ENCODE measurements around the gene FADD.

The FADD gene, protein sequence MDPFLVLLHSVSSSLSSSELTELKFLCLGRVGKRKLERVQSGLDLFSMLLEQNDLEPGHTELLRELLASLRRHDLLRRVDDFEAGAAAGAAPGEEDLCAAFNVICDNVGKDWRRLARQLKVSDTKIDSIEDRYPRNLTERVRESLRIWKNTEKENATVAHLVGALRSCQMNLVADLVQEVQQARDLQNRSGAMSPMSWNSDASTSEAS

DNA sequence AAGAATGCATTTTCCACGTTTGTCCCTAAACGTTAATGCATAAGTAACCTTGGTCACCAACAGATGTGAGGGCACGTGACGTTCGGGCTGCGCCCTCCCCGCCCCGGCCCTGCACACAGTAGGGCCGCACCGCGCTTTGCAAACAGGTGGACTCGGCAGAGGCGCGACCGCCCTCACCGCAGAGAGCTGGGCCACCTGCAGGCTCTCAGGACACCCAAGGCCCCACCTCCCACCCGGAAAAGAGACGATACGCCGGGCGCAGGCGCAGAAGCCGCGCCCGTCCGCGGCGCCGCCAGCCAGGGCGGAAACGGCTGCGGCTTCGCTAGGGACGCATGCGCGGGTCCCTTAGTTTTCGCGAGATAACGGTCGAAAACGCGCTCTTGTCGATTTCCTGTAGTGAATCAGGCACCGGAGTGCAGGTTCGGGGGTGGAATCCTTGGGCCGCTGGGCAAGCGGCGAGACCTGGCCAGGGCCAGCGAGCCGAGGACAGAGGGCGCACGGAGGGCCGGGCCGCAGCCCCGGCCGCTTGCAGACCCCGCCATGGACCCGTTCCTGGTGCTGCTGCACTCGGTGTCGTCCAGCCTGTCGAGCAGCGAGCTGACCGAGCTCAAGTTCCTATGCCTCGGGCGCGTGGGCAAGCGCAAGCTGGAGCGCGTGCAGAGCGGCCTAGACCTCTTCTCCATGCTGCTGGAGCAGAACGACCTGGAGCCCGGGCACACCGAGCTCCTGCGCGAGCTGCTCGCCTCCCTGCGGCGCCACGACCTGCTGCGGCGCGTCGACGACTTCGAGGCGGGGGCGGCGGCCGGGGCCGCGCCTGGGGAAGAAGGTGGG lies at the start of gene FADD:
Gene FADD, plus strand, starts transcription at position 377 of the 831 bp plus-strand sequence. Its CDS starts 164 bp downstream, at position 541.
- DNase-seq (ENCODE audit: low read depth), result peak; percentile 86

DNA sequence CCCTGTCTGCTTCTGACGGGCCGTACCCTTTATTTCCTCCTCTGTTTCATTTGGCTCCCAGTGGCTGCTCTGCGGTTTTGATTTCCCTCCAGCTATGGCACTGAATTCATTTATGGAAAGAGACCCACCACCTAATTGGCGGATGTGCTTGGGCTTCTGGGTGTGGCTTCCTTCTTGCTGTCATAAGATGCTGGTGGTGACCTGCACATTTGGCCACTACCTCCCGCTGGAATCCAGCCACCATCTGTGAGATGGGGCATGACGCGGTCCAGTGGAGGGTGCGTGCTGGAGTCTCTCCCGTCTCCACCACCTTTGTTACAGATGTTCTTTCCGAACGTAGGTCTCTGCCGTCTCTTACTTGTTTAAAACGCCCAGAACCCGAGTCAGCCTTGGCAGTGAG lies 47.7 kb upstream of the FADD start:
- DNase-seq (ENCODE audit: low read depth), result no peak

DNA sequence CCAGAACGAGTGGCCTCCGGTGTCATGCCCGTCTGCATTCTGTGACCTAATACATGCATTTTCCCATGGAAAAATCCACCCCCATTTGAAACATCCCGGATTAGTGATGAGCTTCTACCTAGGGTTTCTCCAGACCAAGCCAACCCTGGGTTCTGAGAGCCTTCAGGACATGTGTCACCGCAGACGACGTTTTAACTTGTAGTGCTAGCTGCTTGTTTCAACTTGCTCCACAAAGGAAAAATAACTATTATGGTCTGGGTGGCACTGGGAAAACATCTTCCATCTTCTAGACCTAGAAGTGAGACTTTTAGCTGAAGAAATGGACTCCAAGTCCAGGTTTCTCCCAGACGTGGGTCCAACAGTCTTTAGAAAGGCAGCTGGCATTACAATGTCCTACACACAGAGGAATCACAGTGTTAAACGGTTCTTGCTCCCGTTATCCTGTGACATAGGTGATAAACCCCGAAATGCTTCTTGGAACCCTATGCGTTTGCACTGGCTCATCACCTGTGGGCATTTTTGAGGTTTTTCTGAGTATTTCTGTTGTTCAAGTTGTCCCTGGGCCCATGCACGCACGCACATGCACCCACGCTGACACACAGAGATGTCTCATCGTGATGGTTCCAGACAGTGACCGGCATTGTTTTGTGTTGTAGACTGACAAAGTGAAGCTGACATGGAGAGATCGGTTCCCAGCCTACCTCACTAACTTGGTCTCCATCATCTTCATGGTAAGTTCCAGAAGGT lies 46.6 kb upstream of the FADD start:
- DNase-seq (ENCODE audit: low read depth), result no peak

DNA sequence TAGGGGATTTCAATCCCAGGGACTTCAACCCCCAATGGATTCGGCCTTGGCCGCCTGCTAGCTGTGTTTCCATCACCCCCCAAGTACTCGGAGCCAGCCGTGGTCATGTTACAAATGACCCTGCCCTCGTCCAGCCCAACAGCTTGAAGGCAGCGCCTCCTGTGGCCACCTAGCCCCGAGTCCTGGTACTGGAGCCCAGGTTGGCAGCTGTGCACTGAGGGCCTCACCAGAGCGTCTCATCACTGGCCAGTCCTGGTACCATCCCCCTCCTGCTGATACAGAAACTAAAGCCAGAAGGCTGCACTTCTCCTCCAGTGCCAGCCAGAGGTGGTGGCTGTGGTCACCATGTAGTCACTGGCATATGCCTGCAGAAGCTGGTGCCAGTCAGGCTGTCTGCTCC lies 44.9 kb upstream of the FADD start:
- DNase-seq (ENCODE audit: low read depth), result no peak

DNA sequence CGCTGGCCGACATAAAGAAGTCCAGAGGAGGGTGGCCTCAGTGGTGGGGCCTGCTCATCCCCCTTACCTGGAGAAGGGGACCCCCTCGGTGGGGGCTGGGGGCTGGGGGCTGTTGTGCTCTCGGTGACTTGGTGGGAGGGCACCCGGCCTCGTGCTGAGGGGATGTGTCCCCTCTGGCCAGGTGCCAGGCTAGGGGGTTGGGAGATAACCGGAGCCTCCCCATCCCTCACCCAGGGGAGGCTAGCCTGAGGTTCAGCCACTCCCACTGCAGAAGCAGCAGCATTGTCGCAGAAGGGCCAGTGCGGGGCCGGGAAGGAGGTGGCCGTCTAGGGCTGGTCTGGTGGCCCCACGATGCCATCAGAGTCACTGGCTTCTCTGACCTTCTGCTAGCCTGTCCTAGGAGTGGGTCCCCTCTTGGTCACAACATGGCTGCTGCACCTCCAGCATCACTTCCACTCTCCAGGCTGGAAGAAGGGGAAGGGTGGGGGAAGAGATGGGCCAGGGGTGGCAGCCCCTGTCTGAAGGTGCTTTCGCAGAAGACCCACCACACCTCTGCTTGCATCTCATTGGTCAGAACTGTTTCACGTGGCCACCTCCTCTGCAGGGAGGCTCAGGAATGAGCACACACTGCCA lies 44.2 kb upstream of the FADD start:
- DNase-seq (ENCODE audit: low read depth), result no peak

DNA sequence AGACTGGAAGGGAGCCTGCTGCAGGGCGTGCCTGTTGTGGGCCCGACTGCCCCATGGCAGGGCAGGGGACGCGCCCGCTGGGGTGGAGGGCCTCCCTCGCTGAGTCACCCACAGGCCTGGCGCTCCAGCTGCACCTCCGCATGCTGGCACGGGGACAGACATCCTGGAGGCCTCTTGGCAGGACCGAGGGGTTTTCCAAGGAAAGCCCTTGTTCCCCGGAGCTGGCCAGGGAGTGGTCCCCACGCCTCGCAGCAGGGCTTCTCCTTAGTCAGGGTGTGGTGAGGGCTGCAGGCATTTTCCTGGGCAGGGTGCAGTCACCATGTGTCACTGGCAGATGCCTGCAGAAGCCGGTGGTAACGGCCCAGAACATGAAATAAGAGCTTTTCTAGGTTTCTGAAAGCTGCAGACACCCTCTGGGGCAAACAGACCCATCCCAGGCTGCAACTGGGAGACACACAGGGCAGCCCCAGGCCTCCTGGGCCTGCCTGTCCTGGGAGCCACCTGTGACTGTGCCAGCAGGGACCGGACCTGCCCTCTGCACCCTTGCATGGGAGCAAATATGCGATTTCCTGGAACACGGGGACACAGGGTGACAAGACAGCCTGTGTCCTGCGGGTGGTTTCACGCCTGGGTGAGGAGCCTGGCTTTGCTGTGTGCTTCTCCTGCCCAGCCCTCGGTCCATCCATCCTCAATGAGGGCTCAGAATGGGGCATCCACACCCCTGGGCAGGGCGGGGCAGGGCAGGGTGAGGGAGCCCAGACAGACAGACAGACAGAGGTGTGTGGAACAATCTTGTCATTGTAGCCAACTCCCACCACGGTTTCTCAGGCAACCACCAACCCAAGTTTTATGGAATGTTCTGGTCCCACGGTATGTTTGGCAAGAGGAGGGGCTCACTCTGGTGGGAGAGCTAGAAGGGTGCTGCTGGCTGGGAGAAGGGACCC lies 43.2 kb upstream of the FADD start:
- no peak for DNase-seq (ENCODE audit: low read depth)

DNA sequence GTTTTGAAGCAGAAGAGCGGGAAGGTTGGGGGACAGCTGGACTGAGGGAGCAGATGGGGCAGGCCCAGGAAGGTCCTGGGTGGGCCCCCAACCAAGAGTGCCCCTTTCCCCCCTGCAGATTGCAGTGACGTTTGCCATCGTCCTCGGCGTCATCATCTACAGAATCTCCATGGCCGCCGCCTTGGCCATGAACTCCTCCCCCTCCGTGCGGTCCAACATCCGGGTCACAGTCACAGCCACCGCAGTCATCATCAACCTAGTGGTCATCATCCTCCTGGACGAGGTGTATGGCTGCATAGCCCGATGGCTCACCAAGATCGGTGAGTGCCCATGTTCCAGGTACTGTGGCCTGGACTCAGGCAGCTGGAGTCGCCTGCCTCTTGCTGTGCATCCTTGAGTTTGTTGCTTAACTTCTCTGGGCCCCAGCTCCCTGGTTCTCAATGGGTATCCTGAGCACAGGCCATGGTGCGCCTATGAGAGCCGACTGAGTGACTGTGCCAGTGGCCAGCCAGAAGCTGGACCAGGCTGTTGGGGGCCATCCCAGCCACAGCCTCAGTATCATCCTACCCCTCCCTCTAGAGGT lies 42.0 kb upstream of the FADD start:
- DNase-seq (ENCODE audit: low read depth), result no peak

DNA sequence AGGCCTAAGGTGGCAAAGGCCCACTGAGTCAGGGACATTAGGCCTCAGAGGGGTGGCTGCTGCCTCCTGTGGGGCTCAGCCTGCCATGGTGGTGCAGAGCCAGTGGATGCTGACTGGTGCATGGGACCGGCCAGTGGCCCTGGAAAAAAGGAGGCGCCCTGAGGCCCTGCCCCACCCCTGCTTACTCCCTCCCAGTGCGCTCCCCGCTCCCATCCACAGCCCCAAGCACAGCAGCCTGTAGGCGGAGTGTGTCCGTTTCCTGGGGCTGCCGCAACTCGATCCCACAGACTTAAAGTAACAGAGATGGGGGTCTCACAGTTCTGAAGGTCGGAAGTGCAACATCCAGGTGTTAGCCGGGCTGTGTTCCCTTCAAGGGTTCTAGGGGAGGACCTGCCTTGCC lies 38.4 kb upstream of the FADD start:
- DNase-seq (ENCODE audit: low read depth), result no peak

DNA sequence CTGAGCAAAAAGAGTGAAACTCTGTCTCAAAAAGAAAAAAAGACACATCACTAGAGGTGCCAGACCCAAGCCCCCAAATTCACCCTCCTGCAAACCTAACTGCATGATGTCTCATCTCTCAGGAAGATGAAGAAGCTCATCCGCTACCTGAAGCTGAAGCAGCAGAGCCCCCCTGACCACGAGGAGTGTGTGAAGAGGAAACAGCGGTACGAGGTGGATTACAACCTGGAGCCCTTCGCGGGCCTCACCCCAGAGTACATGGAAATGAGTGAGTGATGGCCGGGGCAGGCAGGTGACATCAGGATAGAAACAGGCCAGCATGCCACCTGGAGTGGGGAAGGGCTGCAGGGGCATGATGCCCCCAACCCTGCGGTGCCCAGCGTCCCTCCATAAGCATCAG lies 36.0 kb upstream of the FADD start:
- no peak for DNase-seq (ENCODE audit: low read depth)

DNA sequence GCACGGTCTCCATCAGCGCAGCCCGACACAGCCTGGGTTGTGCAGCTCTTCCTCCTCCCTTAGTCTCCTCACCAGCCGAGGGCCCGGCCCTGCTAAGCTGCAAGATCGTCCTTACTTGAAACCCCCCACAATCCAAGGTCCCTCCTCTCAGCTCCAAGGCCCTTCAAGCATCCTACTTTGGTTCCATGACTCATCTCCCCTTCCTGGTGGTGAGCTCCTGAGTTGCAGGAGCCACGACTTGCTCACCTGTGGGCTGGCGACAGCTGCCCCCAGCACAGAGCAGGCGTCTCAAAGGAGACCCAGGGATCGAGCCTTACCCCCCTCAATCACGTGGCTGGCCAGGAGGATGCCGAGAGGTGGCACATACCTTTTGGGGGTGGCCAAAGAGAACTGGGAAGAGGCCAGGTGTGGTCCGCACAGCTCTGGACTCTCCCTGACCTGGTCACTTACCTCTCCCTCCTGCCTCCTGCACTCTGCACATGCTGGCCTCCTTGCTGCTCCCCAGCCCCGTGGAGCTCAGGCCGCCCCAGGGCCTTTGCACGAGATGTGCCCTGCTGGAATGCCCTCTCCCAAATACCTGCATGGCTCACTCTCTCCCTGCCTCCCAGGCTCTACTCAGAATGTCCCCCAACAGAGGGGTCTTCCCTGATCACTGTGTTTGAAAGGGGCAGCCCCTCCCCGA lies 35.2 kb upstream of the FADD start:
- DNase-seq (ENCODE audit: low read depth), result no peak

DNA sequence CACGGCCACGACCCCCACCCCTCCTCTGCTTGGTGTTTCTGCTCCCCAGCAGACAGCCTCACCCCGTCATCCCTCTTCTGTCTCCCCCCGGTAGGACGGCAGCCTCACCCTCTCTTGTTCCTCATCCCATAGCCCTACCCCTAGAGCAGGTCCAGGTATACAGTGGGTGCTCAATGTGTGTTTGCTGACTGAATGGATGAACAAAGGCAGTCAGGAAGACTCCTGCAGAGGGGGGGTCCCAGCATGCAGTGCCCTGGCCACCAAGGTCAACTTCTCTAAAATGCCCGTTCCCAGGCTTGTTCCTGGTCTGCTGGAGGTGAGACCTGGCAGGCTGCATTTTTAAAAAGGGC lies 34.7 kb upstream of the FADD start:
- no peak for DNase-seq (ENCODE audit: low read depth)

DNA sequence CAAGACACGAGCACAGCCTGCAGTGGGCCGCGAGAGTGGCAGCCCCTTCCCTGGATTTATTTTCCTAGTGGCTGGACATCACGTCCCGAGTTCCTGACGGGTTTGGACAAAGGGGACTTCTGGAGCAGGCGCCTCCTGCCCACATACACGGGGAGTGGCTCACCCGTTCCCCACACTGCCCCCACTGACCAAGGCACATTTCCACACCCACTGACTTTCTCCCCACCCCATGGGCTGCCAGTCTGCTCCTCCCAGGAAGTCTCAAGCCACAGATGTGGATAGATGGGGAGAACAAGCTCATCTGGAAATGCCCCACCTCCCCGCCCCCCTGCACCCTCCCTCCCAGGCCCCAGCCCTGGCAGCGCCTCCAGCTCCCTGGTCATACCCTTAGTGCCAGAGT lies 34.0 kb upstream of the FADD start:
- no peak for DNase-seq (ENCODE audit: low read depth)

DNA sequence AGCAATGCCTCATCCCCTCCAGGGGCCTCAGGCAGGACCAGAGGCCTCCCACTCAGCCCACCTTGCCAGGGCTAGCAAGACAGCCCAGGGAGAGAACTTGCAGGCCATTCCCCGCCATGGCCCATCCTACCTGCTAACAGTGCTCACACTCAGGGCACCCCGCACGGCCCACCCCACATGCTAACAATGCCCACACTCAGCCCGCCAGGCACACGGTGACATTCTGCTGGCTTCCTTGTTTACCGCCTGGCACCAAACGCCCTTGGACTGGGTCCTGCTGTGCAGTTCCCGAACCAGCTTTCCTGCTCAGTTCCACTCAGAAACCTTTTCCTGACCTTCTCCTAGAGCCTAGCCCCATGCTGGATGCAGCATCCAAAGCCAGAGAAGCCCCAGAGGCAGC lies 33.5 kb upstream of the FADD start:
- no peak for DNase-seq (ENCODE audit: low read depth)

DNA sequence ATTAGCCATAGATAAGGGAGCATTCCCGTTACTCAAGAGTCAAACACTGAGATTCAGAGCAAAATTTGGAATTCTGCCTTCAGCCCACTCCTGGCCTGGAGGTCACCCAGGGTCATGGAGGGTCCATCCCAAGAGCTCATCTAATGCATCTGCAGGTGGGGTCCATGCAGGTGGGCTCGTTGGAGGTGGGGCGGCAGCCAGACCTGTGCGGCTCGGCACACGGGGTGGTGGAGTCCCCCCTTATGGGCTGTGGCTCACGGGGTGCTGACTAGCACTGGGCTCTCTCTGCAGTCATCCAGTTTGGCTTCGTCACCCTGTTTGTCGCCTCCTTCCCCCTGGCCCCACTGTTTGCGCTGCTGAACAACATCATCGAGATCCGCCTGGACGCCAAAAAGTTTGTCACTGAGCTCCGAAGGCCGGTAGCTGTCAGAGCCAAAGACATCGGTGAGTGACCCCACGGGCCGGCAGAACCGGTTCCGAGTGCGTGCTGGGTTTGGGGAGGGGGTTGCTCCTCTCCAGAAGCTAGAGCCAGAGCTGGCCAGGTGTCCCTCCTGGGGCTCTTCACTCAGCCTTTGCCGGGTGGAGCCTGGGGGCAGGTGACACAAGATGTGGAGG lies 32.4 kb upstream of the FADD start:
- DNase-seq (ENCODE audit: low read depth), result no peak

DNA sequence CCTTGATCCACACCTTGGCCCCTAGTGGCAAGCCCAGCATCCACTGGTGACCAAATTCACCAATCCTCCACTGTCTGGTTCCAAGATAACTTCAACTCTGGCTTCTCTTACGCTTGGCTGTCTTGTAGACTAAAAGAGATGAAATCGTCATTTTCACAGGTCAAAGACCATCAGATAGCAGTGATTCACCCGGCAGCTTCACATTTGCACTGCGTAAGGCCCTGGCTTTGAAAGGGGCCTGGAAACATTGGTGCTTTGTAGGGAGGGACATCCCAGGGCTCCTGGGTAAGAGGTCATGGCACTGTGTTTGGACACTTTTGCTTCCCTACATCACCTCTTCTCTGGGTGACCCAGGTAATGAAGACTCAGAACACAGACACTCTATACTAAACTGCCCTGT lies 30.1 kb upstream of the FADD start:
- DNase-seq (ENCODE audit: low read depth), result no peak

DNA sequence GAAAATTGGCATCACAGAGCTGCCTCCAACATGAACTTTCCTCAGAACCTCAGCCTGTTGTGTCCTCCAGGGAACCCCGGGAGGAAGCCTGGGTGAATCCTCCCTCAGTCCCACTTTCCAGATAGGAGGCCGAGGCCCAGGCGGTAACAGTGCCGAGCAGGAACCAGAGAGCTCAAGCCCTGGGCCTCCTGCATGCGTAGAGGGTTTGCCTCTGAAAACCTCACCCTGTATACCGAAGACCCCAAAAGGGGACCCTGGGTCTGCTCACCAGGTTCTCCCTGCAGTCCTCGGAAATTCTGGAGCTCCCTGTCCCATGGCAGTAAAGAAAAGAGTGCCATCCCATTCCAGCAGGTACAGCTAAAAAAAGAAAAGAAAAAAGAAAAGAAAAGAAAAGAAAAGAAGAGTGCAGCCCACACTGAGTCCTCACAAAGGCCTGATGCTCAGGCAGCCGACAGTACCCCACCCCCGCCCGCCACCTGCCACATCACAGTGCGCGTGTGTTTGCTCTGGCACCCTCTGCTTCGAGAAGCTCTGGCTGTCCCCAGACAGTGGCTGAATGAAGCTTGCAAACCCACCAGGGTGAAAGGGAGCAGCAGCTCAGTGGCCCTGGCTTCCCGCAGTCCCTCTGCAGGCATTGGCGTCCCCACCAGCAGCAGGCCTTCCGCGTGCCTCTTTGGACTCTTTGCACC lies 28.4 kb upstream of the FADD start:
- no peak for DNase-seq (ENCODE audit: low read depth)

DNA sequence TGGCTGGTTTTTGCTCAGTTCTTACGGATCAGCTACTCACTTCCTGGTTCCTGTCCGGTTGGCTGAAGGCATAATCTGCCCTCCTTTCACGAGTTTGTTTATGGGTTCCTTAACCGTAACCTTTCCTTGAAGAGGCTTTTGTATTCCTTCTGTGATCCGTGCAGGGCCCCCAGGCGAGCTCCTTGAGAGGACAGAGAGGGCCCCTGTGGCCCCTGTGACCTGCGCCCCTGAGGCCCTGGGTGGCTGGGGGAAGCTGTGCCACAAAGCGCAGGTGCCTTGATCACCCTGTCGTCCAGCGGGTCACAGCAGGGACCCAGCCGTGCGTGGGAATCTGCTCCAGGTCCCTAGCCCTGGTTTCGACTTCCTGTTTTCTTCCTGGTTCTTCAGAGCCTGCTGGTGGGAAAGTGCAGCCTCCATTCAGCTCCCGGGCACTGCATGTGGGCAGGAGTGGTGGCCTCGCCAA lies 27.8 kb upstream of the FADD start:
- no peak for DNase-seq (ENCODE audit: low read depth)

DNA sequence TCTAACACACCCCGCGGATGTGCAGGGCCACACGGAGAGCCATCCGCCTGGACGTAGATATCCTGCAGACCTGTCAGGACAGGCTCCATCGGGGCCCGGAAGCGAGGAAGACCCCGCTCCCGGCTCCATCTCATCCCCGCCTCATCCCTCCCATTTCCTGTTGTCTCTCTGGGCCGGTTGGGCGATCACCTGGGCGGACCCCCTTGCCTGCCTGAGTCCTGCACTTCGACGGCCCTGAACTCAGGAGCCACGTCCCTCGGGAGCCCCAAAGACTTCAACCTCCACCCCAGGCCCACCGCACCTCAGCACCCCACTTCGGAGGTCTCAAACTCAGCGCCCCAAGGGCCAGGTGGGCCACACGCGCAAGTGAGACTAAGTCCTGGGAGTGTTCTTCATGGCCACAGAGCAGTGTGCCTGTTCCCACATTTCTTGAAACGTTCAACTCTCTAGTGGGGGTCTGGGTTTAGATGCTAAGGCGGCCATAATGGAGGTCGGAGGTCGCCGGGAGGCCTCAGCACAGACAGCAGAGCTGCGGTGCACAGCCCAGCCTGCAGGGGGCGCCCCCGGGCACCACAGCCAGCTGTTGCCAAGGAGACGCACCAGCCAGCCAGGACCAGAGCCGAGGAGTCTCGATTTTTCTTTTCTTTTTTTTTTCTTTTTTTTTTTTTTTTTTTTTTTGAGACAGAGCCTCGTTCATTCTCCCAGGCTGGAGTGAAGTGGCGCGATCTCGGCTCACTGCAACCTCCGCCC lies 26.0 kb upstream of the FADD start:
- peak; percentile 12 for DNase-seq (ENCODE audit: low read depth)

DNA sequence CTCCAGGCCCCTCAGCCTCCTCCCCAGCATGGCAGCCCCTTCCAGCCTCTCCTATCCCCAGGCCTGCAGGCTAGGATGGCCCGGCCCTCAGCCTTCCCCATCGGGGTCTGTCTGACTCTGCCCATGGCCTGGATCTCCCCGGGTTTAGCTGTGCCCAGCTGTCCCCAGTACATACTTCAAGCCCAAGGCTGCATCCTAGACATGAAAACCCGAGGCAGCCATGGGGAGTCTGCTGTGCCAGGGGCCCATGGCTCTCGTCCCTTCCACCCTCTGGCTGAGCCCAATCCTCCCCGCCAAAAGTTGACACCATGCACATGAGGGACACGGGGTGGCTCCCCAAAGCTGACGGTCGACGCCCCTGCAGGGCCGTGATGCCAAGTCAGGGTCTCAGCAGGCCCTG lies 22.2 kb upstream of the FADD start:
- DNase-seq (ENCODE audit: low read depth), result no peak
